Neural cell (in vitro differentiated cells): Measurements from ENCODE around the gene EREG.

ENCODE experiments used
- EP300 ChIP-seq: fragments of 450-650 bp; conservative IDR thresholded peaks from 2 replicates; pipeline ENCODE4 v1.6.1; 2014; ENCODE audit warnings: antibody characterized with exemption, mild to moderate bottlenecking, moderate library complexity; ENCODE audit not compliant: poor library complexity, severe bottlenecking
- EZH2 ChIP-seq: fragments of 200-600, 300-800 bp; shearing (Covaris generic), sonication (generic); IDR thresholded peaks from 2 replicates; pipeline ENCODE4 v1.6.1; 2014; ENCODE audit warnings: antibody characterized with exemption, low read length, borderline replicate concordance, mild to moderate bottlenecking; ENCODE audit not compliant: insufficient read depth, poor library complexity, severe bottlenecking
- POLR2AphosphoS5 ChIP-seq: IDR thresholded peaks from 2 replicates; pipeline ENCODE4 v1.6.1; 2012
- RAD21 ChIP-seq: fragments of 450-650 bp; conservative IDR thresholded peaks from 2 replicates; pipeline ENCODE4 v1.6.1; 2014; ENCODE audit warnings: antibody characterized with exemption, mild to moderate bottlenecking, moderate library complexity
- SMC3 ChIP-seq: fragments of 450-650 bp; conservative IDR thresholded peaks from 2 replicates; pipeline ENCODE4 v1.6.1; 2014; ENCODE audit warnings: antibody characterized with exemption, mild to moderate bottlenecking, moderate library complexity; ENCODE audit not compliant: poor library complexity
- TAF1 ChIP-seq: IDR thresholded peaks from 2 replicates; pipeline ENCODE4 v1.6.1; 2012; ENCODE audit warnings: low read depth
- TF ChIP-seq, protein P1 (sequence below): fragments of 450-650 bp; IDR thresholded peaks from 2 replicates; pipeline ENCODE4 v1.5.1; 2014; ENCODE audit warnings: antibody characterized with exemption, mild to moderate bottlenecking, moderate library complexity; ENCODE audit not compliant: poor library complexity, severe bottlenecking

DNA sequence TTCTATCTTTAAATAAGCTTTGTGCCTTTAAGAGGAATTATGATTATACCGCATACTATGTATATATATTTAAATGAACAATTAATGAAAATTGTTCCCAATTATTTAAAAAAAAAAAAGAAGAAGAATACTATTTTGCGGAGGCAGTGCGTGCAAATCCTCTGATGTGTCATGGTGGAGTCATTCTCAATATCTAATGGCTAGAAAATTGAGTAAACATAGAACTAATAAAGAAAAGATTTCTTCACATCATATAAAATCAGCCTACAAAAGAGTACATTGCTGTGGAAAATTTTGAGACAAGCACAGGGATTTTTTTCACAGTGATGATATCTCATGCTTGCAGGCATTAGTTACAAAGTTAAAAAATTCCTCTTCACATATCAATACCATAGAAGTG, 2.6 kb upstream of the EREG start:
- TF ChIP-seq TAF1 = no peak
- no peak for TF ChIP-seq EZH2
- no peak for TF ChIP-seq RAD21
- TF ChIP-seq, protein P1, sequence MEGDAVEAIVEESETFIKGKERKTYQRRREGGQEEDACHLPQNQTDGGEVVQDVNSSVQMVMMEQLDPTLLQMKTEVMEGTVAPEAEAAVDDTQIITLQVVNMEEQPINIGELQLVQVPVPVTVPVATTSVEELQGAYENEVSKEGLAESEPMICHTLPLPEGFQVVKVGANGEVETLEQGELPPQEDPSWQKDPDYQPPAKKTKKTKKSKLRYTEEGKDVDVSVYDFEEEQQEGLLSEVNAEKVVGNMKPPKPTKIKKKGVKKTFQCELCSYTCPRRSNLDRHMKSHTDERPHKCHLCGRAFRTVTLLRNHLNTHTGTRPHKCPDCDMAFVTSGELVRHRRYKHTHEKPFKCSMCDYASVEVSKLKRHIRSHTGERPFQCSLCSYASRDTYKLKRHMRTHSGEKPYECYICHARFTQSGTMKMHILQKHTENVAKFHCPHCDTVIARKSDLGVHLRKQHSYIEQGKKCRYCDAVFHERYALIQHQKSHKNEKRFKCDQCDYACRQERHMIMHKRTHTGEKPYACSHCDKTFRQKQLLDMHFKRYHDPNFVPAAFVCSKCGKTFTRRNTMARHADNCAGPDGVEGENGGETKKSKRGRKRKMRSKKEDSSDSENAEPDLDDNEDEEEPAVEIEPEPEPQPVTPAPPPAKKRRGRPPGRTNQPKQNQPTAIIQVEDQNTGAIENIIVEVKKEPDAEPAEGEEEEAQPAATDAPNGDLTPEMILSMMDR = no peak
- no peak for TF ChIP-seq SMC3
- TF ChIP-seq POLR2AphosphoS5 = no peak
- TF ChIP-seq EP300 = no peak
